Ectodermal cell (in vitro differentiated cells): Measurements from ENCODE around the gene CCL16.

Experiments
- H3K27ac ChIP-seq: 2 replicates; pipeline ENCODE4 v1.7.0; 2013; ENCODE audit warnings: mild to moderate bottlenecking, low read depth, low read length; ENCODE audit not compliant: insufficient read depth, poor library complexity, severe bottlenecking
- H3K27me3 ChIP-seq: 2 replicates; pipeline ENCODE4 v1.7.0; 2013; ENCODE audit warnings: mild to moderate bottlenecking, low read length; ENCODE audit not compliant: insufficient read depth, control insufficient read depth, poor library complexity, severe bottlenecking
- H3K36me3 ChIP-seq: one replicate; pipeline ENCODE4 v1.7.0; 2013; ENCODE audit warnings: low read length; ENCODE audit not compliant: control insufficient read depth, insufficient read depth
- H3K4me1 ChIP-seq: one replicate; pipeline ENCODE4 v1.7.0; 2013; ENCODE audit warnings: low read length; ENCODE audit not compliant: control insufficient read depth, insufficient read depth
- H3K4me3 ChIP-seq: 2 replicates; pipeline ENCODE4 v1.7.0; 2013; ENCODE audit warnings: low read depth, low read length, control low read depth; ENCODE audit not compliant: insufficient read depth
- H3K9me3 ChIP-seq: 2 replicates; pipeline ENCODE4 v1.7.0; 2013; ENCODE audit warnings: mild to moderate bottlenecking, low read length, moderate library complexity; ENCODE audit not compliant: control insufficient read depth
- WGBS, 2 experiments: methylation state at CpG; one replicate each; pipeline ENCODE4 v1.1.7; 2013; ENCODE audit warnings: missing lambda C conversion rate in 2 of 2; 5-methylcytosine and 5-hydroxymethylcytosine counted together

The CCL16 gene

DNA sequence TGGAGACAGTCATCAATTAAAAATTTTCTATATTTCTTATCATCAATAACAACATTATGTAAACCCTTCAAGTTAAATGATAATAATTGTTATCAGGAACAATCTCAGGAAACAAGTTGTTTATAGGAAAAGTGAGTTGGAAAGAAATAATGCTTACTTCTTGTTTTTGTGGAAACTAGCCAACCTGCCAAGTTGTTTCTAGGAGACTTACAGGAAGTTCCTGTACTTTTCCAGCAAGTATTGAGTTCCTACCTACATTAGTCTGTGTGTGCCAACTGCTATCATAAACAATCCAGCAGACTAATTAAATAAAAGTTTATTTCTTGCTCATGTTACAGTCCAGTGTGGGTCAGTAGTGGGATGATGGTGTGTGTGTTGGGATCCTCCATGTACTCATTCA is 6.9 kb upstream of the CCL16 start:
- Histone ChIP-seq H3K27me3 (no peaks in the 10 kb centered on the region), H3K36me3 (no peaks in the 10 kb centered on the region), H3K27ac (no peak overlapping the region), H3K9me3 (no peaks in the 10 kb centered on the region), H3K4me1 (no peaks in the 10 kb centered on the region), H3K4me3 (no peak overlapping the region)

DNA sequence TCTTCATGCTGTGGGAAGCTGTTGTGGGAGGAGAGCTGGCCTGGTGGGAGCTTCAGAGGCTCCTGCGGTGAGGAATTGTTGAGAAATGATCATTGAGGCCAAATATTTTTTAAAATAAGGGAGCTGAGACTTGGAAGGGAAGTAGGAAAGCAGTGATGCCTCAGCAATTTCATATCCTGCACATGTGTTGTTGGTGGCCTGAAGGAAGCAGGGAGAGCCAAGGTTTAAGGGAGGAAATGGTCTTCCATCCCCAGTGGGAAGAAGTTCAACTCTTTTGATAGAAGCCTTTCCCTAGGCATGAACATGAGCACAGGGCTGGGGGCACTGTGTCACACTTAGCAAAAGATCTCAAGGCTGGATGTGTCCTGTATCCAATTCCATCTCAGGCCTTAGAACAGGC is 5.3 kb upstream of the CCL16 start, which contains the start of gene CCL14:
TSS of gene CCL14 (minus strand) at position 87 of the 400 bp plus-strand sequence. CDS start at position 7, 80 bp downstream.
- no peaks in the 10 kb centered on the region for H3K9me3 ChIP-seq
- no peaks in the 10 kb centered on the region for H3K36me3 ChIP-seq
- no peak within 1 kb of the TSS for H3K4me3 ChIP-seq
- H3K27ac ChIP-seq: no peak within 1 kb of the TSS
- no peaks in the 10 kb centered on the region for H3K4me1 ChIP-seq
- whole genome bisulfite sequencing, 2 experiments: 90 to 96% methylated on average over 1 of the region's 1 CpG
- H3K27me3 ChIP-seq: no peaks in the 10 kb centered on the region

DNA sequence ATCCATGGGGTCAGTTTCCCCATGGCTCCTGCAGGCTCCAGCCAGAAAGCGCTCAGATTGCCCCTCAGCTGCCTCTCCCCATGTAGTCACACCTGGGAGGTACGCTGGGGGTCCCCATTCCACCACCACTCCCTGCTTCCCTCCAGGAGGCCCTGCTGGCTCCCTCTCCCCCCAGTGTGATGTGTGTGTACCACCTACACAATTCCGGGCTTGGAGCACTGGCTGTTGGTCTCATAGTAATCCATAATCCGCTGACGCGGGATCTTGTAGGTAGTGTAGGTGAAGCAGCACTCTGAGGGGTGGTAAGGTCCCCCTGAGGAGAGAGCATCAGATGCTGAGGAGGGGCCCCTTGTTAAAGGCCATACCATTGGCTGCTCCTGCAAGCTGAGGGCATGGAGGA is 2.8 kb upstream of the CCL16 start:
- Histone ChIP-seq H3K9me3 (no peaks in the 10 kb centered on the region), H3K4me1 (no peaks in the 10 kb centered on the region), H3K27ac (no peak overlapping the region), H3K36me3 (no peaks in the 10 kb centered on the region), H3K27me3 (no peaks in the 10 kb centered on the region), H3K4me3 (no peak overlapping the region)
- WGBS, 2 experiments: 95 to 96% methylated on average over 6 of the region's 6 CpGs

DNA sequence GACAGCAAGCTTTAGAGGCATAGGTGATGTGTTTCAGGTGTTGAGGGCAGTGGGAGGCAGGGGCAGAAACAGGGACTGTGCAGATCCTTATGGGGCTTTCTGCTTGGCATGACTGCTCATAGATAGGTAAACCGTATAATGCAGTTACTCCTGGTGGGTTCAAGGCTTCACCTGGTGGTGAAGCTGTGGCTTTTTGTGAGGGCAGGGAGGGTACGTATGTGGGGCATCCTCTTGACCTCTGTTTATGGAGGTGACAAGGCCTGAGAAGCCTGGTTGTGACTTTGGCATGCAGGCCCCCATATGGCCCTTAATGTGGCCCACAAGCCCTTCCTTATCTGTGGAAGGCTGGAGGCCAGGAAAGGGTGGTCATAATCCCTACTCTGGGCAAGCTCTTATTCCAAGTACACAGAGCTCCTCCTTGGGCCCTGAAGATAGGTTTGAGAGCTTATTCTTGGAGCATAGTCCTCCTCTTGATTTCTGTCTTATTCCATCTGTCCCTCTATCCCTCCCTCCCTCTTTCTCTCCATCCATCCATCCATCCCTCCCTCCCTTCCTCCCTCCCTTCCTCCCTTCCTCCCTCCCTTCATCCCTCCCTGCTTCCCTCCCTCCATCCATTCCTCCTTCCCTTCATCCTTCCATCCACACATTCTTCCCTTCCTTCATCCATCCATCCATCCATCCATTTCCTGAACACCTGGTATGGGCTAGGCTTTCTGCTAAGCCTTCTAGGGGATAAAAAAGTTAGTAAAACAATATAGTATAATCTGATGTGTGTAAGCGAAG is 1.3 kb upstream of the CCL16 start:
- H3K4me3 ChIP-seq: no peak overlapping the region
- H3K27ac ChIP-seq: no peak overlapping the region
- no peaks in the 10 kb centered on the region for H3K36me3 ChIP-seq
- no peaks in the 10 kb centered on the region for H3K9me3 ChIP-seq
- no peaks in the 10 kb centered on the region for H3K27me3 ChIP-seq
- no peaks in the 10 kb centered on the region for H3K4me1 ChIP-seq
- 89 to 96% methylated on average over 3 of the region's 3 CpGs for WGBS, 2 experiments

DNA sequence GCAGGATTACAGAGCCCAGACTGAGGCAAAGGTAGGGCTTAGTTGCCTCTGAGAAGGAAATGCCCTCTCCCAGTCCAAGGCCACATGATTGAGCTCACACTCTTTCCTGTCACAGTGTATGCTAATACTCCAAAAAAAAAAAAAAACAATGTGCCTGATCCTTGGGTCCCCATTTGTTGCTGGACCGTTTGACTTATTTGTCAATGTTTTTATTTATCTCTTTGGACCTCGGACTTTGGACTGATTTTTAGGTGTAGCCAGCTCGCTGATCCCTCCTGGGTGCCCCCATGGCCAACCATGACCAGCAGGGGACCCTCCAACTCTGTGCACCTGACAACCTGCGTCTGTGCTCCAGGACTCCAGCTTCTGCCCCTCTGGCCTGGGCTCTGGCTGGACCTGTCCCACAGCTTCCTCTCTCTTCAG is 622 bp upstream of the CCL16 start:
- H3K4me1 ChIP-seq: no peaks in the 10 kb centered on the region
- no peaks in the 10 kb centered on the region for H3K36me3 ChIP-seq
- 81 to 86% methylated on average over 4 of the region's 4 CpGs for WGBS, 2 experiments
- H3K4me3 ChIP-seq: no peak overlapping the region
- H3K9me3 ChIP-seq: no peaks in the 10 kb centered on the region
- H3K27me3 ChIP-seq: no peaks in the 10 kb centered on the region
- no peak overlapping the region for H3K27ac ChIP-seq

DNA sequence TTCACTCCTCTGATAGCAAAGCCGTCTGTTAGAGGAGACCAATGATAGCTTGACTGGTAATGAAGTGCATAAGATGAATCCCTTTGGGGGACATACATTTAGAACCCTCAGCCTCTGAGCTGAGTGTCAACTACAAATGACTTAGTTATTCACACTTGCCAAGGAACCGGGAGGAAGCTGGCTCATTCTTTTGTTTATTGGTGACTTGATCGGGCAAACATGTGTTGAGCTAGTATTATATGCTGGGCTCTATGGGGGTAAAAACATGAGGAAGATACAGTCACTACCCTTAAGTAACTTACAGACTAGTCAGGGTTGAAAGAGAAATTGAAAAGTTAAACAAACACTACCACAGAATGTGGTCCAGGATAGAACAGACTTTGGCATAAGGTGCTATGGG is 3.0 kb downstream of the CCL16 start:
- H3K27me3 ChIP-seq: no peaks in the 10 kb centered on the region
- no peaks in the 10 kb centered on the region for H3K9me3 ChIP-seq
- H3K27ac ChIP-seq: no peak overlapping the region
- no peaks in the 10 kb centered on the region for H3K36me3 ChIP-seq
- 85 to 91% methylated on average over 3 of the region's 3 CpGs for WGBS, 2 experiments
- no peak overlapping the region for H3K4me3 ChIP-seq
- H3K4me1 ChIP-seq: no peaks in the 10 kb centered on the region

DNA sequence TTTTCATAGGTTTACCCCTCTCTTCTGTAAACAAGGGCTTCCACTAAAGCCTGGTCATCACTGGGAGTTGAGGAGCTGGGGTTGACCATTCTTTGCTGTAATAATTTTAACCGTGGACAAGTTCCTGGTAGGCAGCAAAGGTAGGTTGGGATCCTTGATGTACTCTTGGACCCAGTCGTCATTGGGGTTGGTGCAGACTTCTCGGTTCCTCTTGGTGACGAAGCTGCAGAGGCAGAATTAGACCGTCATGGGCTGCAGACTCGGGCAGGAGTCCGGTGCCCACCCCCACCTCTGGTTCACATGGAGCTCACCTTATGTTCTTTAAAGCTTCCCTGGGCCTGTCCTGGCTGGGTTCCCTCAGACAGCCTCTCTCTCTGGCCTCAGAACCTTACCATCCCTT is 3.8 kb downstream of the CCL16 start:
- H3K36me3 ChIP-seq: no peaks in the 10 kb centered on the region
- H3K4me1 ChIP-seq: no peaks in the 10 kb centered on the region
- no peak overlapping the region for H3K27ac ChIP-seq
- no peaks in the 10 kb centered on the region for H3K9me3 ChIP-seq
- H3K4me3 ChIP-seq: no peak overlapping the region
- WGBS, 2 experiments: 91 to 92% methylated on average over 7 of the region's 7 CpGs
- H3K27me3 ChIP-seq: no peaks in the 10 kb centered on the region

DNA sequence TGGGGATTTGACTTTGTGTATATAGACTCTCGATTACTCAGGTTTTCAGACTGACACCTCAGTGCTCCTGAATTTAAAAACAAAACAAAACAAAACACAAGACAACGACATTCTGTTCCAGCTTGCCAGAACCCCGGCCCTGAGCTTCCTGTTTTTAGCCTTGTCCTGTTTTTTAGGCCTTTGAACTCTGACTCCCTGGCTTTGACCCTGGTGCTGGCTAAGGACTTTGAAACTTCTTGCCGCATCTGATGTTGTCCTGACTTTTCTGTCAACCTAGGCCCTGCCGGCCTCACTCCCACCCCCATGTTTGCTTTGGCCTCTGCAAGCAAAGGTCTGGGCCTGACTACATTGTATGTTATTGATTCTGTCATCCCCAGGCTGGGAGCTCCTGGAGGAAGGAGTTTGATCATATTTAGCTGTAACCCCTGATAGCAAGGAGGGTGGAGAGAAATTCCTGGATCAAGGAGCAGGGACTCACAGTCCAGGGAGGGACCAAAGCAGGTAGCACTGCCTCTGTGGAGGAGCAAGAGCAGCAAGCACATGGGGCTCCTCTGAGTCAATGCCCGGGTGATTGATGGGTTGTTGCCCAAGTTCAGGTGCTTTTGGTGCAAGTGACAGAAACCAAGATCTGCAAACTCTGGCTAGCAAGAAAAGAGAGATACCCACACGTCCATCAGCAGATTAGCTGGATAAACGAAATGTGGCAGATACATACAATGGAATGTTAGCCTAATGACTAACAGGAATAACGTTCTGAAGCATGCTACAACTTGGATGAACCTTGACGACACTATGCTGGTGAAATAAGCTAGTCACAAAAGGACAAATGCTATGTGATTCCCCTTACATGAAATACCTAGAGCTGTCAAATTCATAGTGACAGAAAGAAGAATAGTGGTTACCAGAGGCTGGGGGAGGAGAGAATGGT is 7.7 kb downstream of the CCL16 start:
- no peaks in the 10 kb centered on the region for H3K4me1 ChIP-seq
- H3K27ac ChIP-seq: no peak overlapping the region
- H3K27me3 ChIP-seq: no peaks in the 10 kb centered on the region
- no peak overlapping the region for H3K4me3 ChIP-seq
- WGBS, 2 experiments: 89 to 93% methylated on average over 10 of the region's 10 CpGs
- H3K36me3 ChIP-seq: no peaks in the 10 kb centered on the region
- no peaks in the 10 kb centered on the region for H3K9me3 ChIP-seq

DNA sequence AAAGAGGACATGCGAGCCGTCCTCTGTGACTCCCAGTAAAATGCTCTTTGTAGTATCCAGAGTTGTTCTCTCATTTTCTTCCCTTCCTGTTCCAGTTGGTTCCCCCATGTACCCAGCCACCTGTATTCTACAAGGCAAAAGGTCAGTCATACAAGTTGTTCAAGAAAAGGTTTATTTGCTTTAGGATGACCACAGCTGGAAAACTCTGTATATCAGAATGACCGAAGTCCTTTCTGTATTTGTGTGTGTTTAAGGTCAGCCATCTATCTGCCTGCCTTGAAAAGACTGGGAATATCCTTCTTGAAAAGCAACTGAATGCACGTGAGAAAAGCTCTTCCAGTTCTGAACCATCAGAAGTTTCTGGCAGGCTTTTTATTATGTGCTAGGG is 8.4 kb downstream of the CCL16 start:
- Histone ChIP-seq H3K36me3 (no peaks in the 10 kb centered on the region), H3K27me3 (no peaks in the 10 kb centered on the region), H3K4me1 (no peaks in the 10 kb centered on the region), H3K9me3 (no peaks in the 10 kb centered on the region), H3K4me3 (no peak overlapping the region), H3K27ac (no peak overlapping the region)
- WGBS, 2 experiments: 91 to 94% methylated on average over 4 of the region's 4 CpGs

DNA sequence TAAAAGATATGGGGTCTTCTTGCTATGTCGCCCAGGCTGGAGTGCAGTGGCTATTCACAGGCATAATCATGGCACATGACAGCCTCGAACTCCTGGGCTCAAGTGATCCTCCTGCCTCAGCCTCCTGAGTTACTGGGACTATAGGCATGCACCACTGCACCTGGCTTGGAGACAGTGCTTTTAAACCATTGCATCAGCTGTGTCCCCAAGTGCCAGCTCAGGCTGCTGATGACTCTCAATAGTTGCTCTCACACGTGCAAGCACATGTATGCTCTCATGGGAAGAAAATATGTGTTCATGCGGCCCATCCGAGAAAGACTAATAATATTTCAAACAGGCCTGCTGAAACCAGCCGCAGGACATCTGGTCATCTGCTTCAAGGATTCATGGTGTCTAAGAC is 8.8 kb downstream of the CCL16 start:
- no peak overlapping the region for H3K4me3 ChIP-seq
- H3K36me3 ChIP-seq: no peaks in the 10 kb centered on the region
- no peaks in the 10 kb centered on the region for H3K27me3 ChIP-seq
- H3K27ac ChIP-seq: no peak overlapping the region
- no peaks in the 10 kb centered on the region for H3K4me1 ChIP-seq
- no peaks in the 10 kb centered on the region for H3K9me3 ChIP-seq
- WGBS, 2 experiments: 94 to 95% methylated on average over 6 of the region's 6 CpGs
